ENCODE measurements around the gene TPGS1. TPM values are rescaled to one million over a fixed set of nuclear protein-coding genes. Genes with fewer than 3 reads are reported as not detected.

Gene TPGS1
- total and polyA plus RNA-seq, 12 donors, result 7.1 to 22.2 (median 10.2) TPM

- peak; percentile 70 to 82 for DNase-seq
These were observed 47.4 kb upstream of the TPGS1 start for GRCh38 chr19:459724-460511.

GRCh38 chr19:460877-461720, 46.2 kb upstream of the TPGS1 start, which contains the start of gene SHC2:
Gene SHC2 (minus strand): TSS chr19:461033. CDS start chr19:460996, 37 bp downstream.
- TF ChIP-seq CTCF (IDR thresholded peaks at IDR 0.05), result no peak
- peak within 1 kb of the TSS; percentile 71 to 94 (median 88) for H3K27ac ChIP-seq
- peak in 7 of 8 donors; percentile 38 to 60 (median 44) for ATAC-seq

More at GRCh38 chr19:459724-460511, 47.4 kb upstream of the TPGS1 start:
- TF ChIP-seq CTCF (IDR thresholded peaks at IDR 0.05), result peak in 1 of 9 donors; percentile 12
- WGBS, 2 donors, result 2% methylated on average over 40 to 66 of the region's 66 CpGs
- H3K27me3 ChIP-seq, result peaks cover 0 to 30% (median 0%) of the 10 kb centered on the region in 7 donors
- H3K4me1 ChIP-seq, result peaks cover 0 to 19% (median 17%) of the 10 kb centered on the region in 9 donors
- intact Hi-C loops (cut with DNase I), result no loop called here
- peak; percentile 77 to 88 (median 84) for ATAC-seq
- H3K4me3 ChIP-seq, result peak overlapping the region; percentile 65 to 96 (median 84)
- H3K27ac ChIP-seq, result peak overlapping the region; percentile 71 to 94 (median 88)
- H3K36me3 ChIP-seq, result peaks cover 0 to 8% (median 0%) of the 10 kb centered on the region in 9 donors
- H3K9me3 ChIP-seq, result no peaks in the 10 kb centered on the region

GRCh38 chr19:461721-462551, 45.4 kb upstream of the TPGS1 start:
- peaks cover 0 to 30% (median 0%) of the 10 kb centered on the region in 7 donors for H3K27me3 ChIP-seq
- H3K4me1 ChIP-seq, result peaks cover 0 to 19% (median 17%) of the 10 kb centered on the region in 9 donors
- H3K36me3 ChIP-seq, result peaks cover 0 to 3% (median 0%) of the 10 kb centered on the region in 9 donors
- WGBS, 2 donors, result 7 to 8% methylated on average over 46 to 60 of the region's 60 CpGs
- TF ChIP-seq CTCF (IDR thresholded peaks at IDR 0.05), result no peak
- ATAC-seq (peak; percentile 7 to 51 (median 35)), DNase-seq (peak in 1 of 2 donors; percentile 40)
- H3K9me3 ChIP-seq, result no peaks in the 10 kb centered on the region
- H3K27ac ChIP-seq, result peak overlapping the region in 7 of 10 donors; percentile 7 to 53 (median 39)
- intact Hi-C loops (cut with DNase I), result no loop called here
- H3K4me3 ChIP-seq, result peak overlapping the region; percentile 3 to 95 (median 52)

More at GRCh38 chr19:460877-461720, 46.2 kb upstream of the TPGS1 start, which contains the start of gene SHC2:
- DNase-seq, result peak; percentile 42 to 54
- Histone ChIP-seq H3K9me3 (no peaks in the 10 kb centered on the region), H3K4me3 (peak within 1 kb of the TSS; percentile 65 to 96 (median 84)), H3K36me3 (peaks cover 0 to 3% (median 0%) of the 10 kb centered on the region in 9 donors), H3K4me1 (peaks cover 0 to 19% (median 17%) of the 10 kb centered on the region in 9 donors), H3K27me3 (peaks cover 0 to 30% (median 0%) of the 10 kb centered on the region in 7 donors)
- WGBS, 2 donors, result 2% methylated on average over 34 to 77 of the region's 85 CpGs
- intact Hi-C loops (cut with DNase I), result no loop called here

Data from heart right ventricle (tissue), 16 donors.